GM19328 (cell line): ENCODE data around the gene USP5.

Experiments
- ATAC-seq: cut with Tn5 transposase; IDR thresholded peaks from one replicate; pipeline ENCODE4 v1.9.1; 2021; ENCODE audit warnings: mild to moderate bottlenecking, moderate library complexity; ENCODE audit not compliant: unreplicated experiment

The USP5 gene

GRCh38 chr12:6914246-6914946 is 62.4 kb downstream of the USP5 start, which contains the start of gene ENO2:
TSS of gene ENO2 (plus strand) at chr12:6914580. CDS start at chr12:6915833, 1,253 bp downstream.
- ATAC-seq: peak; percentile 55

GRCh38 chr12:6914947-6915788 is 63.2 kb downstream of the USP5 start:
- ATAC-seq: no peak

- ATAC-seq: no peak
Measured at GRCh38 chr12:6915789-6916285, 63.9 kb downstream of the USP5 start.
